Stimulated activated CD4-positive, alpha-beta T cell treated with anti-CD3 and anti-CD28 coated beads, Interleukin-4, amount 100 ng/mL, for 48 hours (primary cell): ENCODE measurements around the gene ADAMTSL3.

Experiments used
- DNase-seq, 2 donors: peaks; one replicate each; pipeline ENCODE4 v3.0.0-alpha.2; 2020; ENCODE audit warnings: low read depth in 2 of 2

Gene ADAMTSL3

DNA sequence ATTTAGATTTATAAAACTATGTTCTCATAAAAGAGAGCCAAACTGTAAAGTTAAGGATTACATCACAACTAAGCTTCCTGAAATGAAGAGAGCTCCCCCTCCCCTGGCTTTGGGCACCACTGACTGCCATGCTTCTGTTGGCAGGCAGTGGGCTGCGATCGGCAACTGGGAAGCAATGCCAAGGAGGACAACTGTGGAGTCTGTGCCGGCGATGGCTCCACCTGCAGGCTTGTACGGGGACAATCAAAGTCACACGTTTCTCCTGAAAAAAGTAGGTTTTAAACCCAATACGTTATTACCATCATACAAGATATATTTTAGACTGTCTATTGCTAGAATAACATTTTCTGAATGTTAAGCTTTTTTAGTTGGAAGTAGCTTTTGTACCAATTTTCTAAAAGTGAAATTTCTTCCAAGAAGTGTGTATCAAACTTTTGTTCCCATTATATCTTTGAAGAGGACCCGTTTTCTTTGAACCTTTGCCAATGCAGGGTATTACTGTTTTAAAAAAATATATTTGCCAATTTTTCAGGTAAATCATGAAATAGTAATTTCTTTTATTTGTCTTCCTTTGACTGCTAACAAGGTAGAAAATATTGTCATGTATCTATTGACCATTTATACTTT, 184.1 kb downstream of the ADAMTSL3 start:
- DNase-seq: no peak

DNA sequence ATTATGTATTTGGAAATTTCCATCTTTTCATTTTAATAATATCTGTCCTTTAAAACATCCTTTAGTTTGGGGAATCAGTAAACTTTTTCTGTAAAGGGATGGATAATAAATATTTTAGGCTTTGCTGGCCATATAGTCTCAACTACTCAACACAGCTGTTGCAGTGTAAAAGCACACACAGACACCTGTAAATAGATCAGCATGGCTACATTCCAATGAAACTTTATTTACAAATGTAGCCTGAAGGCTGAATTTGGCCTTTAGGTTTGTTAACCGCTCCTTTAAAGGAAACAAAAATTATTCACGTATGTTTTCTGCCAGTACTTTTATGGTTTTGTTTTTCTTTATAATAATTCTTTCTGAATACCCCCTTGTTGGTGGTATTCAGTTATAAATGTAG, 184.8 kb downstream of the ADAMTSL3 start:
- DNase-seq: no peak

DNA sequence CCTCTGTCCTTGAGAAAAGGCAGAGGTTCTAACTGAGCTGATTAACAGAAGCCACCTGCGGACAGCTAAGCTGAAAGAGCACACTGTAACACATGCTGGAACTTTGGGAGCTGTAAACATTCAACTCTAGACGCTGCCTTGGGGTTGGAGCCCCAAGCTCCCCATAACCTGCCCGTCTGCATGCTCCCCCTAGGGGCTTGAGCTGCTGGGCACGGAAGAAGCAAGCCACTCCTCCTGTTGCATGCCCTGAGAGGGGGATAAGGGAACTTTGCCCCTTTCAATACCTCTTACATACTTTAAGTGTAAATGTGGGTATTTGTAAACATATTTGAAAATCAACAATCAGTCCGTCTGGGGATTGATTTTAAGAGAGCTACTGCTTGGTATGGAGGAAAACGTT, 188.4 kb downstream of the ADAMTSL3 start:
- DNase-seq: no peak

DNA sequence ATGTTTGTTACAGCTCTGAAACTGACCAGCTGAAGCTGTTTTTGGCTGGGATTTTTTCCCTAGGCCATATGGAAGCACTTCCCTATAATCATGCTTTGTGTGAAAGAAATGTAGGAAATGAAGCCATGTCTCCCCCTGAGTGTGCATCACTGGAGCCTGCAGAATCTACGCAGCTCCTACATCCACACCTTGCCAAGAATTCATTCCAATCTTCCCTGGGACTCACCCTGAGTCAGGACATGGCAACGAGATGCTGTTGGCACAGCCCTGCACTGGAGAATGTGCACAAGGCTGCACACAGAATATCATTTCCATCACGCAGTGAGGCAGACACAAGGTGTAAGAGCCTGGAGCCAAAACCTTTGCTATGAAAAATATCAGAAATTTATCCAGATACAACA, 189.5 kb downstream of the ADAMTSL3 start:
- DNase-seq: no peak

DNA sequence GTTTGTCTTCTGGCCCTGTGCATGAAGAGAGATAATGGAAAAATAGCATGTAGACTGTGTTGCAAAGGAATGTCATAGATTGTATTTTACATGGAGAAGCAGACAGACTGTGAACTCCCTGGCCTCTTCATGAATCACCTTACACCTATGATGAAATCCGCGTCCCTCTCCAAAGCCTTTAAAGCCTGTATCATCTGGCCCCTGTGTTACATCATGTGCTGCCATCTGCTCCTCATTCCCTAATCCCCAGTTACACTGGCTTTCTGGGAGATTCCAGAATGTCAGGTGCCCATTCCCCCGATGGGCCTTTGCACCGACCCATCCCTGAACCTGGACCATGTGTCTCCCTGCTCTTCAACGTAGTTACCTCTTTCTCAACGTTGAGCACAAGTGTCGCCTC, 190.8 kb downstream of the ADAMTSL3 start:
- no peak for DNase-seq

DNA sequence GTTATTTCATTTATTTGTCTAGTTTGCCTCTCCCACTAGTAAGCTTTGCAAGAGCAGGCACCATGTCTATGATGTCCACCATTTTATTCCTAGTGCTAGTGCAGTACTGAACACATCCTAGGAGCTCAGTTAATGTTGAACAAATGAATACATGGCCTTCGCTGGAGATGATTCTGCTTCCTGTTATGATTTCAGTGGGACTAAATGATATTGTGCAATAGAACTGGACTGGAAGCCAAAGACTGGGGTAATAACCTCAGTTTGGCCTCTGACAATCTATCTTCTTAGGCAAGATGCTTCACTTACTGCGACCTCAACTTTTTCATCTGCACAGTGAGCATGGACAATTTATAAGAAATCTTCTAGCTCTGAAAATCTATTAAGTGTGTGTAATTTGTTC, 191.3 kb downstream of the ADAMTSL3 start:
- no peak for DNase-seq

DNA sequence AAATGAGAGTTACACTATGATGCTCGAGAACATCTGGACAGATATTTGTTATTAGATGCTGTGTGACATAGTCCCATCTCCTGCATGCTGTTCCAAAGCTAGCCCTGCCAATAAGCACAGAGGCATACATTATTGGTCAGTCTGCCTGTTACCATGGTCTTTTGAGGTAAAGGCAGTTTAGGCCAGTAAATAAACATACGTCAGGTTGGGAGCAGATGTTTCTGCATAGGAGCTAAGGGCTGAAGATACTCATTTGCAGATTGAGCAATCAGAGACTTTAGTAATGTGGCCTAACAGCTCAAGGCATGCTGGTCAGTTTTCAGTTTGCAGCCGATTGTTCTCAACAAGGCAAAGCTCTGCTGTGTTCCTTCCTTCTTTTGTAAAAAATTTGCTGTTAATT, 192.9 kb downstream of the ADAMTSL3 start:
- no peak for DNase-seq

DNA sequence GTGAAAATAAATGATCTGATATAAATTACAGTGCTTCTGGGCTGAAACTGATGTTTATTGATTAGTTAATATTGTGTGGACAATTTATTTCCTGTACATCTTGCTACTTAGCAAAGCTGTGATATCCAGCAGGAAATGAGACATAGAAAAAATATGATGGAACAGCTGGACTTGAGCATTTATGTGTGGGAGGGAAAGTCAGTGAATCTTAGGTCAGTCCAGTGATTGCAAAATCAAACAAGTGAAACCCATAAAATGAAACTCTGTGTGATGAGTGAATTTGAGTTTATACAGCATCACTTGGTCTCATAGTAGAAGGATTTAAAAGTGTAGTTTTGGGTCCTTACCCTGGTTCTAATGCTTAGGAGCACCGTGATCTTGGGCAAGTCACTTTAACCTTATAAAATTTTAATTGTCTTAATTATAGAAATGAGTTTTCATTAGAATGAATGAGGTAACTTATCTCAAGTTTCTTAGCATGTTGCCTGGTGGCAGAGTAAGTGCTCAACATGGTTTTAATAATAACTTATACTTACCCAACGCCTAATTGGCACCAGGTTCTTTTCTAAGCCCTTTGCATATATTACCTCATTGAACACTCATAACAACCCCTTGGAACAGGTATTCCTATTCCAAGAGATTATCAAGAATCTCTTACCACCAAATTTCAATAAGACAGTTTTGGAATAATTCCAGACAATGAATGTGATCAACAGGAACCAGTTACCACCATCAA, 194.6 kb downstream of the ADAMTSL3 start:
- no peak for DNase-seq

DNA sequence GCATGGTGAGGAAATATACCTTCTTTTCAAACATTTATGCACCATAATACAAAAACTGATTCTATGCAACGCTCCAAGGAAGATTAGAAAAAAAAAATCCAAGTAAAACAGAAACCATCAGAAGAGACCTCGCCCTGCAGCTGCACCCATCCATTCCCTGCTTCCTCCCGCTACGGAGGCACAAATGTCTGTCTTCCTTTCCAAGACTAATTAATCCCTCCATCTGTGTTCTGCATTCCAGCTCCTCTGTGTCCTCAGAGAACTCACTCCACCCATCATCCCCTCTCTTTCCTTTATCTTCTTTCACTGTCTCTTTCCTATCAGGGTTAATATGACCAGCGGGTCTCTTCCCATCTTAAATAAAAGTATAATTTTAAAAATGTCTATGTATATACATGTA, 196.1 kb downstream of the ADAMTSL3 start:
- no peak for DNase-seq

DNA sequence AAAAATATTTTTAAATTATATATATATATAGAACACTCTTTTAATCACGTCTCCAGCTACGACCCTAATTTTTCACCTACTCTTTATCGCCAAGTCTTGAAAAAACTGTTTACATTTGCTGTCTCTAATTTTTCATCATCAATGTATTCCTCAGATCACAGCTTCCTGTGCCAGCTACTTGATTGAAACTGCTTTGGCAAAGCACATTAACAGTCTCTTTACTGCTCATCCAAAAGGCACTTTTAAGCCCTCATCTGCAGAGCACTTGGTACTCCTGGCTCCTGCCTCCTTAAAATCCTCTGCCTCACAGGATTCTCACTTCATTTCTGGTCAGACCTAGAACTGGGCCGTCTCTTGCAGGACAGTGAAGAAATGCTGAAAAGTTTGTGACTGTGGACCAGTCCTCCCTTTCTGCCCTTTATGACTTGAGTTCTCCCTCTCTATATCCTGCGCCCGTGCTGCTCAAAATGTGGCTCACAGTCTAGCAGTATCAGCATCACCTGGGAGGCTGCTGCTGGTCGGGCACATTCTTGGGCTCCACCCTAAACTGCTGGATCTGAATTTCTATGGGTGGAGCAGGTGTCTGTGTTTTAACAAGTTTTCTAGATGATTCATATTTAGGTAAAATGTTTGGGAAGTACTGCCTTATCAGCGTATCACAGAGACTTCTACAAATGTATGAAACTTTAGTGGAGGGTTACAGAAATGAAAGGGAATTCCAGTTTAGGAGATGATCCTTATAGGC, 196.8 kb downstream of the ADAMTSL3 start:
- DNase-seq: no peak

DNA sequence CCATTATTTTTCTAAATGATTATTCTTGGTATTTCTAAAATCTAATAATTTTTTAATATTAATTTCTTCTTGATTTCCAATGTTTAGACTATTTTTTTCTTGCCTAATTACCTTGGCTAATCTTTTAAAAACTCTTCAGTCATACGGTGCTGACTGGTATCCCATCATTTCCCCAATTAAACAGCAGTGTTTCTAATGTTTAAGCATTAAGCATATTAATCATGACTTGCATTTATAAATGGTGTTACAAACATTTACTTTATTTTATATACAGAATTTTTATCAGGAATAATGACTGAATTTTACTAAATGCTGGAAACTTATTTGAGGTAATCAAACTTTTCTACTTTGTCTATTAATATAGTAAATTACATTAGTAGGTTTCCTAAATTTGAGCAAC, 199.3 kb downstream of the ADAMTSL3 start:
- no peak for DNase-seq

DNA sequence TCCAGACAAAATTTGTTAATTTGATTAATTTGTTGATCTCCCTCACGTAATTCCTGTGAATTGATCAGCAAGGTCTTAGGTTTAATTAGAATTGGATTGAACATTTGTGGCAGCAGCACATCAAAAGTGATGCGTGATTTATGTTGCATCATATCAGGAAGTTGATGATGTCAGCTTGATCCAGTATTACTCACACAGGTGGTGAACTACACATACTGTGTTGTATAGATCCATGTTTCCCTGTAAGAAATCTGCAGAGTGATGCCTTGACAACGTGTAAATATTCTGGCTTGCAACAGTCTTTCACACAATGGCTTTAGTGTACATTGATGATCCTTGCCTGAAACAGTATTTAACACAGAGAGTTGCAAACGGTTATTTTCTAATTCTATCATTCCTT, 200.4 kb downstream of the ADAMTSL3 start:
- DNase-seq: no peak

DNA sequence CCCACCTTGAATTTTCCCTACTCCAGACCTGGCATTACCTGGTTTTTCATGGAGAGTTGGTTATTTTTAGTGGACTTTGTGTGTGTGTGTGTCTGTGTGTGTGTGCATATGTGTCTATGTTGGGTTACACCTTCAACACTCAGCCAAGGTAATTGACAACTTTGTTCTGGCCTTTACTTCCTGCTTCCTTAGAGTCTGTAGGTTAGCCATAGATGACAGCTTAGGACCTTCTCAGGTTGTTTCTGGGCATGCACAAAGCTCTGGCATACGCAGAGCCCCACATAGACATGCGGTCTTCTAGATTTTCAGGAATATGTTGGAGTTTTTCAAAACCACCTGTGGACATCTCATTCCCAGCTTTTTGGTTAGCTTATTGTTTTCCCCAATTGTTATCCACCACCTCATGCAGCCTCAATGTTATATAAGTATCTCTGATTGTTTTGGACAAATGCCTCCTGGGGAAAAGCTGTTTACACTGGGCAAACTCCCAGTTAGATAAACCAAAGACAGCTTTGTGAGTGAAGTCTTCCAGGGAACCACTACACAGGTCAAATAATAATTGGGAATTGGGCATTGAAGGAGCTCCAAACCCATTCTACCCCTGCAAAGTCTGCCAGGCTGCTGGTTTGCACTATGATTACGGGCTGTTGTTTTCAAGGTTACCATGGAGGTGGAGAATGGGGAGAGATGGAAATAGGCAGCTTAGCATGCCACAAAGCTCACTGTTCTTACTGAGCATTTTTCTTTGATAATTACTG, 201.2 kb downstream of the ADAMTSL3 start:
- no peak for DNase-seq

DNA sequence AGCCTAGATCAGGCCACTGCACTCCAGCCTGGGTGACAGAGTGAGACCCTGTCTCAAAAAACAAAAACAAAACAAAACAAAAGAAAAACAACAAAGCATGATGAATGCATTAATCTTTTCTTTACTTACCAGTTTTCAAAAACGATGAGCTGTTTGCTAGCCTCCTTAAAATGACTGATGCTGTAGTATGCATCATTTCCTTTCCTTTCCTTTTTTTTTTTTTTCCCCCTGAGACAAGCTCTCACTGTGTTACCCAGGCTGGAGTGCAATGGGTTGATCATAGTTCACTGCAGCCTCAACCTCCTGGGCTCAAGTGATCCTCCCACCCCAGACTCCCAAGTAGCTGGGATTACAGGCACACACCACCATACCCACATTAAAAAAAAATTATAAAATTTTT, 202.0 kb downstream of the ADAMTSL3 start:
- DNase-seq: no peak

DNA sequence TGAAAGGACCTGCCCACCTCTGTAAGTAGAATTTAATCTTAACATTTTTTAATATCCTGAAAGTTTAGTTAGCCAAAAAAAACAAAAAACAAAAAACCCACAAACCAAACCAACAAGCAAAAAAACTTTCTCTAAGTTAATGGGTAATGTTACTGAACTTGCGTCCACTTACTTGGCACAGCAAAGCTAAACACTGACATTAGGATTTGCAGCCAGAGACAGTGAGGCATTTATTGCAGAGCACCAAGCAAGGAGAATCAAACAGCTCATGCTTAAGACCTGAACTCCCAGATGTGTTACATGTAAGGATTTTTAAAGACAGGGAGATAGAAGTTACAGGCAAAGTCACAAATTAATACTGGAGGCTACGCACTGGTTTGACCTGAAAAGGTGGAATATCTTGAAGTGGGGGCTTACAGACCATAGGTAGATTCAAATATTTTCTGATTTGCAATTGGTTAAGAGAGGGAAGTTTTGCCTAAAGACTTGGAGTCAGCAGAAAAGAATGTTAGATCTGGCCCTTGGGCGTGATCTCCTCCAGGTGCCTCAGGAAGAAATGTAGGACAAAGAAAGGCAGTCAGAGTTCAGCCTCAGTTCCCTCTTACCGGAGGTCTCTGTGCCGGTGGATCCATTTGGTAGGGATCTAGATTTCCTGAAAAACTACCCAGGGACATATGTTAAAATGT, 205.0 kb downstream of the ADAMTSL3 start:
- no peak for DNase-seq

DNA sequence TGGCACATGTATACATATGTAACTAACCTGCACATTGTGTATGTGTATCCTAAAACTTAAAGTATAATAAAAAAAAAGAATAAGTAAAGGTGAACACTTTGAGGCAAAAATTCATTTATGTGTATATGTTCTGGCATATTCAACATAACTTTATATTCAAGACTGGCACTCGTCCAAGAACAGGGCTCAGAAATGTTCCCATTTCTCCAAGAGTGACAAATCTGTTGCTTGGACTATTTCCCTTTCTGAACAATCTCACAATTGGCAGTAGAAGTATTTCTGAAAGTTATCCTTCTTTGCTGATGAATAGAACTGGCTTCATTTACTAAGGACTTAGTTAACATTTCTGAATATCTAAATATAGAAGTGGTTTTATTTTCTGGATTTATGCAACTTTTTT, 212.8 kb downstream of the ADAMTSL3 start:
- no peak for DNase-seq

DNA sequence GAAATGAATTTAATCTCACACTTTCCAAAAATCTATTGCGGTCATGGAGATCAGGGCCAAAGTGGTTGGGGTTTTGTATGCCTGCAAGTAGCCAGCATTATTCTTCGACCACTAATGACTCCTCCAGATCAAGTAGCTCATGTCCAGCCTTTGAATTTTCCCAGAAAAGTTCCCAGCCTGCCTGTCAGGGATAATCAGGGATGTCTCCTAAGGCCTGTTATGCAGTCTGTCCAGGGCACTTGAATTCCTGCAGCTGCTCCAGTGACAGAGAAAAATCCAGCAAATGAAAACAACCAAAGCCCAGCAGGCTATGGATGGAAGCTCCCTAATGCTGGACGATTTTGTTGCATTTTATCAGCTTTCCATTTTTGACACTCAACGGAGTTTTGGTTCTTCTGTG, 215.4 kb downstream of the ADAMTSL3 start:
- DNase-seq: no peak

DNA sequence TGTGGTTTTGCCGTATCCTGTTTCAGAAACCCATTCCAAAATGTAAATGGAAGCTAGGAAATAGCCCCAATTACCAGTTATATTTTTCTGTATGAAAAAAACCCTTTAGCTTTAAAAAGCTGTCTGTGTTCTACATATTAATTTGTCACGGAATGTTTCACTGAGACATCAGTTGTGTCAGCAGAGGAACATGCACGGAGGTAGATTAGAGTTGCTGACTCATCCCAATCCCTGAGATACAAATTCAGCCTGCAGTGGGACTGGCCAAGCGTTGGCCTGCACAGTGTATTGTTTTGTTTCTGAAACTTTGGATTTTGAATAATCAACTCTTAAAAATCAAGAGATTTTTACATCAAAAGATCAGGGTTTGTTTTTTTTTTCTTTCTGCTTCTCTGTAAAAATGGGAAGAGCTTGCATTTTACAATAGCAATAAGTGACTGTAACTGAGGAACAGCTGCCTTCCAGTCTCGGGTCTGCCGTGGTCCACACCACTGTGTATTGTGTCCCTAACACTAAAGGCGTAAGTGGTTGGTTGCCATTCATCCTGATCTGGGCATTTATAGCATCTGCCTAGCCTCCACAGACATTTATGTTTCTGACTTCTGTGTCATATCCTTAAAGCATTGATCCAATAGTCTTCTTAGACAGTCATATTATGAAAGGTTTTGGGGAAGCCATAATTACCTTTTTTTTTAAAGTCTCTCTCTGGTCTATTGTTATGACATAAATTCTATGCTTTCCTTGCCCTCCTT, 218.1 kb downstream of the ADAMTSL3 start:
- no peak for DNase-seq

DNA sequence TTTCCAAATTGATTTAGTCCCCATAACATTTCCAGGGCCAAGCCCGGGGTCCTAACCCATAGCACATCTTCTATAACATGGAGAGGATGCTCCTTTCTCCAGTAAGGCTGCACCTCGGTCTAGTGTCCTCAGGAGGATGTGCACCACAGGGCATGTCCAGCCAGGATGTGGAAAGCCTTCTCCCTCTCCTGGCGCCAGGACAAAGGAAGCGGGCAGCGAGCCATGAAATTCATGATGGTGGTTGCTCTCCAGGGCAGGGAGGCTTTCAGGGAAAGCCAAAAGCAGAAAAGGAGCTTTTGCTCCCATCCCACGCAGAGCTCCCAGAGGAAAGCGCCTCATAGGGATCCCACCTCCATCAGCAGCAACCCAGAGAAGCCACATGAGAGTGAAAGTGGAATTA, 220.0 kb downstream of the ADAMTSL3 start:
- no peak for DNase-seq

DNA sequence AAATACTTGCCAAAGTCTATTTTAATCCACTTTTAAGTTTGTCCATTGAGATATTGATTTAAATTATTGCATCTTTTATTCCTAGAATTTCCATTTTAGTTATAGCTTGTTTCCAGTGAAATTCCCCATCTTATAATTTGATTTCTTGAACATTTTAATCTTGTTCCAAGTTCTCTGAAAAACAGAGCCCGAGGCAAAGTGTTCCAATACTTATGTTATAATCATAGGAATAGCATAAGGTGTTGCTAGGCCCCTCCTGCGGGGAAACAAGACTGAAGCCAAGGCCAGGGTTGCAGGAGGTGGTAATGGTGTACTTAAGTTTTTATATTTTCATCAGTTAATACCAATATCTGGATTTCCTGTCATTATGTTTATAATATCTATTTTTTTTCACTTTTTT, 226.6 kb downstream of the ADAMTSL3 start:
- no peak for DNase-seq

DNA sequence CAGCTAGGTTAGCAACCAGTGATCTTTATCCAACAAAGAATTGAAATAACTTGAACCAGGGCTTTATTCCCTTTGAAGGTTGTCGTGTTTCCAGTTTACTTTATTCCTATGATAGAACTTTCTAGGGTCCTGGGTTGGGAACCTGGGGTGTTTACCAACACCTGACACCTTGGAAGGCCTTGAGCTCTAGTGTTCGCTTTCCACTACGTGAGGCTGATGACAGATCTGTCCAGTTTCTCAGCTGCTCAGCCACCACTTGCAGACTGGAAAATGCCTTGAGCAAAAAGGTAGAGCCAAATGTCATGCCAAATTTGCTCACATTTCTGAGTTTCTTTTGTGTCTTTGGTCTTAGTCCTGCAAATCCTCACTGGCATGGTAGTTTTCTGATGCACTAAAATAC, 227.2 kb downstream of the ADAMTSL3 start:
- no peak for DNase-seq
